Ovary (tissue), 9 donors: ENCODE results near the gene TBC1D8. TPM values are rescaled to one million over a fixed set of nuclear protein-coding genes. Genes with fewer than 3 reads are reported as not detected.

Source experiments
- DNase-seq, 5 donors: peaks; one replicate each; pipeline ENCODE4 v3.0.0-alpha.2; 2019 to 2020
- H3K27ac ChIP-seq, 2 donors: fragments of 200-600 bp; one replicate each; pipeline versions ENCODE4 v1.5.1 to v1.8.0; 2019 to 2022
- H3K27me3 ChIP-seq: fragments of 200-600 bp; one replicate; pipeline ENCODE4 v1.8.0; 2022
- H3K36me3 ChIP-seq: fragments of 200-600 bp; sonication (generic); one replicate; pipeline ENCODE4 v1.5.1; 2019
- H3K4me1 ChIP-seq: one replicate; pipeline ENCODE4 v1.8.1; 2013; ENCODE audit warnings: mild to moderate bottlenecking, moderate library complexity; ENCODE audit not compliant: insufficient read depth
- H3K4me3 ChIP-seq: fragments of 200-600 bp; sonication (generic); one replicate; pipeline ENCODE4 v1.5.1; 2017
- H3K9me3 ChIP-seq, 2 donors: fragments of 200-600 bp in 1 of 2; sonication (generic) in 1 of 2; one replicate each; pipeline versions ENCODE4 v1.5.1 to v1.8.1; 2013 to 2019; ENCODE audit warnings: mild to moderate bottlenecking in 1 of 2, moderate library complexity in 1 of 2
- CTCF ChIP-seq, 3 donors: fragments of 450-650 bp in 2 of 3; fragments of 200-600 bp in 1 of 3; IDR thresholded peaks; one replicate each; pipeline versions ENCODE4 v1.5.1 to v1.8.0; 2016 to 2022; ENCODE audit warnings: antibody characterized with exemption in 3 of 3, mild to moderate bottlenecking in 1 of 3
- EP300 ChIP-seq: sonication (generic); formaldehyde crosslinking; IDR thresholded peaks from one replicate; pipeline ENCODE4 v1.6.1; 2017; ENCODE audit warnings: antibody characterized with exemption
- POLR2A ChIP-seq: fragments of 450-650 bp; IDR thresholded peaks from one replicate; pipeline ENCODE4 v1.6.1; 2017; ENCODE audit warnings: antibody characterized with exemption, mild to moderate bottlenecking, moderate library complexity
- WGBS, 3 donors: extraction: QIAGEN DNeasy Blood & Tissue Kit in 1 of 3; methylation state at CpG; one replicate each; pipeline versions ENCODE4 v1.1.5 to v1.1.7; 2013 to 2017; 5-methylcytosine and 5-hydroxymethylcytosine counted together
- intact Hi-C, 4 donors: fragments of 100-400 bp; cut with DNase I; formaldehyde crosslinking; loops; one replicate each; pipeline versions ENCODE4 v1.11.0 to v1.15.1; 2022 to 2023
- polyA plus RNA-seq, 2 donors: library from polyadenylated mRNA; stranded (reverse); fragments of 200-250 nt in 1 of 2; fragments of 350-450 nt in 1 of 2; fragmentation: Illumina TruSeq in 1 of 2; extraction: RNeasy Lipid Tissue Mini Kit (QIAGEN cat#74804) in 1 of 2; gene quantifications; one replicate each; pipeline ENCODE4 v1.2.3, GENCODE V29; 2013 to 2014
- total RNA-seq, 7 donors: library from RNA; depleted of rRNA in 2 of 7; stranded (reverse); fragments of >200 nt in 2 of 7; fragmentation: NEBNext Ultra II Directional in 3 of 7; extraction: Animal tissue kit (Norgen Biotek cat#: 25700) in 3 of 7; gene quantifications; one replicate each; pipeline versions ENCODE4 v1.1.0 to v1.2.4, GENCODE V29; 2016 to 2023
- donor health status: DM: no; HTN: no; CAD: no; lungs with moderate emphysema.
- donor health status: DM: no; HTN: no; CAD: no.
- donor health status: Bipolar disorder and iron deficiency.
- donor health status: DM: yes; HTN: yes; CAD: no.
- donor health status: DM: no; HTN: no; CAD: no.
- donor health status: DM: yes; HTN: yes; CAD: no.

The TBC1D8 gene
- total and polyA plus RNA-seq, 9 donors, result 10.8 to 44.6 (median 15.6) TPM

GRCh38 chr2:101149241-101150192 lies 1.7 kb downstream of the TBC1D8 start:
- no peaks in the 10 kb centered on the region for H3K27me3 ChIP-seq
- no peaks in the 10 kb centered on the region for H3K9me3 ChIP-seq
- H3K4me1 ChIP-seq, result peaks cover 15% of the 10 kb centered on the region
- intact Hi-C loops, result loop anchor here in 3 of 4 donors (5.0 kb wide), 2 partner anchors 112 to 137 kb away; no protein-coding TSS in a partner anchor
- TF ChIP-seq CTCF (IDR thresholded peaks at IDR 0.05) (no peak), EP300 (no peak), POLR2A (no peak)
- peak overlapping the region; percentile 76 for H3K4me3 ChIP-seq
- no peaks in the 10 kb centered on the region for H3K36me3 ChIP-seq
- no peak for DNase-seq
- 83 to 91% (median 85%) methylated on average over 21 of the region's 21 CpGs for WGBS, 3 donors
- no peak overlapping the region for H3K27ac ChIP-seq

- Histone ChIP-seq H3K4me3 (no peak overlapping the region), H3K4me1 (peaks cover 15% of the 10 kb centered on the region), H3K27ac (no peak overlapping the region), H3K27me3 (no peaks in the 10 kb centered on the region), H3K9me3 (no peaks in the 10 kb centered on the region), H3K36me3 (no peaks in the 10 kb centered on the region)
- intact Hi-C loops, result no loop called here
- TF ChIP-seq CTCF (IDR thresholded peaks at IDR 0.05) (no peak), POLR2A (no peak), EP300 (no peak)
- 93 to 97% (median 96%) methylated on average over 5 of the region's 5 CpGs for WGBS, 3 donors
- DNase-seq, result no peak
Measured at GRCh38 chr2:101148777-101149176, 2.4 kb downstream of the TBC1D8 start.

- no peak for DNase-seq
- Histone ChIP-seq H3K4me3 (no peak overlapping the region), H3K36me3 (no peaks in the 10 kb centered on the region), H3K4me1 (peaks cover 12% of the 10 kb centered on the region), H3K9me3 (no peaks in the 10 kb centered on the region), H3K27ac (no peak overlapping the region), H3K27me3 (no peaks in the 10 kb centered on the region)
- intact Hi-C loops, result no loop called here
- 79 to 91% (median 88%) methylated on average over 2 of the region's 2 CpGs for WGBS, 3 donors
- no peak for TF ChIP-seq EP300
- no peak for TF ChIP-seq CTCF (IDR thresholded peaks at IDR 0.05)
- TF ChIP-seq POLR2A, result no peak
Measured at GRCh38 chr2:101147971-101148370, 3.2 kb downstream of the TBC1D8 start.

- Histone ChIP-seq H3K27me3 (no peaks in the 10 kb centered on the region), H3K27ac (no peak overlapping the region), H3K4me3 (no peak overlapping the region), H3K36me3 (no peaks in the 10 kb centered on the region), H3K9me3 (no peaks in the 10 kb centered on the region), H3K4me1 (peaks cover 7% of the 10 kb centered on the region)
- intact Hi-C loops, result no loop called here
- TF ChIP-seq CTCF (IDR thresholded peaks at IDR 0.05) (no peak), POLR2A (no peak), EP300 (no peak)
- no peak for DNase-seq
- 93 to 96% (median 95%) methylated on average over 11 of the region's 11 CpGs for WGBS, 3 donors
Measured at GRCh38 chr2:101147062-101147461, 4.1 kb downstream of the TBC1D8 start.
